AML-193 (cell line): ENCODE data around the gene GLB1L3.
"Not testable (repeated sequence)": the region's sequence is repeated elsewhere in the genome, so short reads cannot be mapped to it uniquely, and the experiment has no call there.

ENCODE experiments used
- DNase-seq, 2 experiments: peaks; one replicate each; lab custom pipeline; 2025; lab: John Stamatoyannopoulos, UW

Gene GLB1L3

DNA sequence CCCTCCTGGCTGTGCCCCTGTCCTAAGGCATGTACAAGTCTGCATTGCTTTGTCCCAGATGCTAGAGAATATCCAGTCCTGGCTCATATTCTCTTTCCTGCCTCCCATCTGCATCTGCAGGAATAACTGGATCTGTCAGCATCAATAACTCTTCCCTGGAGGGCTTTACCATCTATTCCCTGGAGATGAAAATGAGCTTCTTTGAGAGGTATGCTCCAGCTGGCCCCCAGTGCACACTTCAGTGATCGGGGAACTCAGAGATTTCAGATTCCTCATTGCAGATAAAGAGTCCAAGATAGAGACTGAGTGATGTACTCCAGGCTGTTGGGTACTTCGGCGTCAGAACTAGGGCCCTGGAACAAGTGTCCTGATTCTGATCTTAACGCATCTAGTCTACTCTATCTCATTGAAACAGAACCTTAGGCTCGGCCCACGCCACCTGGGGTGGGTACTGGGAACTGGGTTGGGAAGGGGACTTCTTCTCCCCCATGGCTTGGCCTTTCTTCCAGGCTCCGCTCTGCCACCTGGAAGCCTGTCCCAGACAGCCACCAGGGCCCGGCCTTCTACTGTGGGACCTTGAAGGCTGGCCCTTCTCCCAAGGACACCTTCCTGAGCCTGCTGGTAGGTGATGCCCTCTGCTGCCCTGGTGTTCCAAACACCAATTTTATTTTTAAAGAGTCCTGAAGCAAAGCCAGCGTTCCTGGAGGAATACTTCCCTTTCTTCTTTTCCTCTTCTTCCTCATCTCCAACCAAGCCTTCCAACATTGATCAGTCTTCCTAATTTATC is 37.8 kb downstream of the GLB1L3 start:
- no peak for DNase-seq

DNA sequence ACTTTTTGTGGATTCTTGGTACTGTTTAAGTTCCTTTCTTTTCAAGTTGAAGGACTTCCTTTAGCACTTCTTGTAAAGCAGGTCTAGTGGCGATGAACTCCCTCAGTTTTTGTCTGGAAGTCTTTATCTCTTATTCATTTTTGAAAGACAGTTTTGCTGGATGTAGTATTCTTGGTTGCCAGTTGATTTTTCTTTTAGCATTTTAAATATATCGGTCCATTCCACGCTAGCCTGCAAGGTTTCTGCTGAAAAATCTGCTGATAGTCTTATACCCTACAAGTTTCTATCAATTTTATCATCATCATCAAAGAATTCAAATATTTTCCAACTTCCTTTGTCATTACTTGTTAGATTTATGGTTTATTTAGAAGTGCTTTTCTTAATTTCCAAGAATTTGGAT is 40.9 kb downstream of the GLB1L3 start:
- DNase-seq: no peak

- not testable (repeated sequence) for DNase-seq
These were observed 45.2 kb downstream of the GLB1L3 start for GRCh38 chr11:134321373-134321772.

DNA sequence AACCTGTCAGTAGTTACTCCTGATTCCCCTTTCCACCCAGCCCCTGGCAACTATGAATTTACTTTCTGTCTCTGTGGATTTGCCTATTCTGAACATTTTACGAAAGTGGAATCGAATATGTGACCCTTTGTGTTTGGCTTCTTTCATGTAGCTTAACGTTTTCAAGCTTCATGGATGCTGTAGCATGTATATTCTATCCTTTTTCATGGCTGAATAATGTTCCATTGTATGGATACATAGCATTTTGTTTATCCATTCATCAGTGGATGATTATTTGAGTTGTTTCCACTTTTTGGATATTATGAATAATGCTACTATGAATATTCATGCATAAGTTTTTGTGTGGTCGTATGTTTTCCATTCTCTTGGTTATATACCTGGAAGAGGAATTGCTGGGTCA is 46.4 kb downstream of the GLB1L3 start:
- no peak for DNase-seq

DNA sequence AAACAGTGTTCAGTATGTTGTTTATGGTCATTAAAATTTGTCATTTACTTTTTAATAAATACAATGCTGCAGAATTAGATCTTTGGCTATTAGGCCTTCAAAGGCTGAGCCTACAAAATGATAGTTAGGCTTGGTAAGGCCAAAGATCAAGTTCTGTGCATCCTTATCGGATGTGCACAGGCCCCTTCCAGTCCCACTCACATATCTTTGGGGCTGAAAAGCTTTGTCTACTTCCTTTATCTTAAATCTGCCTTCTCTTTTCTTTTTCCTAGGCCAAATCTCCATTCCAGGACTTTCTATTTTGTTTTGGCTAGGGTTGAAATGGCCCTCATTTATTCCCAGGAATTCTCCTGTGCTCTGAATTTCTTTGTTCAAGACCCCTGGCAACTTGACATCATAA is 52.3 kb downstream of the GLB1L3 start:
- DNase-seq: no peak

- DNase-seq: no peak
These were observed 54.6 kb downstream of the GLB1L3 start for GRCh38 chr11:134330611-134331353.

DNA sequence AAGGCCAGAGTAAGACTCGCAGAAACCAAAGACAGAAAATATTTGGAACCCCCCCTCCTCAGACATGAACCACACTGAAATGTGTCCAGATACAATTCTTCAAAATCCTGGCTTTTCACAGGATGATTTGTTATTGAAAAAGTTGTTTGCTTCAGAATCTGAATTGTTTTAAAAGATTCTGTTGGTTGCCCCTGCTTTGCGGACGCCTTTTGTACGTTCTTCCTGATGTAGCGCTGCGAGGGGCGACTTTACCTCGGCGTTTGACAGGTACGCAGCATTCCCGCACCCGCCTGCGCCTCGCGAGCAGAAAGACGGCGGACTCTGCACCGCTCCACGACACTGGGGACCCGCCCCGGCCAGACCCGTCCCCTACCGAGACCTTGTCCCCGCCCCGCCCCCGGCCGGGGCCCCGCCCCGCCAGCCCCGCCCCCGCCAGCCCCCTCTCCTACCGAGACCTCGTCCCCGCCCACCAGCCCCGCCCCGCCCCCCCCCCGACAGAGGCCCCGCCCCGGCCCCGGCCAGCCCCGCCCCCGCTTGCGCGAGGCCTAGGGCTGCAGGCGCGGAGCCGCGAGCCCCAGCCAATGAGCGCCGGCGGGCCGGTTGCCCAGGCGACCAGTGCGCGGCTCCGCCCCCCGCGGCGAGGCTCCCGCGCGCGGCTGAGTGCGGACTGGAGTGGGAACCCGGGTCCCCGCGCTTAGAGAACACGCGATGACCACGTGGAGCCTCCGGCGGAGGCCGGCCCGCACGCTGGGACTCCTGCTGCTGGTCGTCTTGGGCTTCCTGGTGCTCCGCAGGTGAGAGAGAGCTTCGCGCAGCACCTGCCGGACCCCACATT is 55.4 kb downstream of the GLB1L3 start, which contains the start of gene GLB1L2:
GLB1L2 (plus strand) TSS at position 635 of the 835 bp plus-strand sequence; CDS start at position 709, 74 bp downstream.
- no peak for DNase-seq

DNA sequence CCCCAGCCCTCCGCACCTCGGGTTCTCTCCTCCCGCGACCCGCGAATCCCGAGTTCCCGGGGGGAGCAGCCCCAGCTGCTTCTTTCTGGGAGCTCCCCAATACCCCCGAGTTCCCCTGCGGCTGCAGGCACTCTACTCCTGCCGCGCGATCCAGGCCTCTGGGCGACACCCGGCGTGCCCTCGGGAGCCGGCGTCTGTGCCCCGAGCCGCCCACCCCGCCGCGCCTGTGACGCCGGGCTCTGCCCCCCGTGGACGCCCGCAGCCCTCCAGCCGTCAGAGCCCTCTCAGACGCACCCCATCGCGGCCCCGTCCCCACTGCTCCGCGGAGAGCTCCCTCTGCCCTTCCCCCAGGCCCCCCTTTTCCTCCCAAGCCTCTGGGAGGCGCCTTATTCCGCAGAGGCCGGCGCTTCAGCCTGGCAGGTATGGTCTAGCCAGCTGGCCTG is 56.0 kb downstream of the GLB1L3 start:
- DNase-seq: no peak

- DNase-seq: no peak
These were observed 56.6 kb downstream of the GLB1L3 start for GRCh38 chr11:134332782-134333181.

DNA sequence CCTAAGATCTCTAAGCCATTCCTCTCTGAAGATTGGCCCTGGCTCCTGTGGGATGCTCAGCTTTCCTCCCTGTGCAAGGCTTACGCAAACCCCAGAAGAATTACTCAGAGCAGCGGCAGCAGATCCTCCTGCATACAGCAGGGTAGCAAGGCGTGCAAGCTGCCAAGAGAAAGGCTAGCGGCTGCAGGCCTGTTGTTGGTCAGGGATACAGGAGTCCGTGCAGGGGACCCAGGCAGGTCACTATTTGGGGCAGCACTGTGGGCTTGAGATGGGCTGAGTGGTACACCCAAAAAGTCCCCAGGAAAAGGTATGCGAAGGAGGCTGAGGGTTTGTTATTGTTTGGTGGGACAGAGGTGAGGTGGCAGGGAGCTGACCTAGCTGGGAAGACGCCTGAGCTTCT is 57.1 kb downstream of the GLB1L3 start:
- no peak for DNase-seq

- no peak for DNase-seq
These were observed 57.8 kb downstream of the GLB1L3 start for GRCh38 chr11:134333946-134334345.

DNA sequence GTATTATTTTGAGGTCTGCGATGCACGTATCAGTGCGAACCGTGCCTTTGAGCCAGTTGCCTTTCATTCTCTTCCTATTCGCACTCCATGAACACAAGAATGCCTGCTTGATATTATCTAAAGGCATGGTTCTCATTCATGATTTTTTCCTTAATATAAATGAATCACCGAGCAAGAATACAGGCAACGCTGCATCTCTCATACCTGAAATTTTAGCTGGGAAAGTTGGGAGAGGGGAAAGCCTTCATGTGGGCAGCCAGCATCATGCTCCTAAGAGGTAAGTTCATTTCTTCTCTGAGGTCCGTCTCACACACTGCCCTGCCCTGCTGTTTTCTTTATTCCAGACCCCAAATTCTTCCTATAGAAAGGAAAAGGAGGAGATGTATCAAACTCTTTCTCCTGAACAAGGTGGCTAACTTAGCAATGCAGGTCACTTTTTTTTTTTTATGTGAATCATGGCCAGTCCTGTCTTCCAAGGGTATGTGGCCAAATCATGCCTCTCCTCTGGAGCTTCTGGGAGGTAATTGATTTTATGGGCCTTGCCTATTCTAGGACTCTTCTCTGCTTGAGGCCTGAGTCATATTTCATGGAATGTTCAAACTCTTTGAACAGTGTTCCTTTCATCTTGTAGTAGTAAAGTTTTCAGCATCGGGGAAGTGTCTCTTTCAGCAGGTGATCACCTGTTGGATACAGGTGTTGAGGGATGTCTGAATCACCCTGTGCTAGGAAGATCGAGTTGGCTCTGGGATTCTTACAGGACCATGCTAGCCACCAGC is 58.8 kb downstream of the GLB1L3 start:
- DNase-seq: no peak

DNA sequence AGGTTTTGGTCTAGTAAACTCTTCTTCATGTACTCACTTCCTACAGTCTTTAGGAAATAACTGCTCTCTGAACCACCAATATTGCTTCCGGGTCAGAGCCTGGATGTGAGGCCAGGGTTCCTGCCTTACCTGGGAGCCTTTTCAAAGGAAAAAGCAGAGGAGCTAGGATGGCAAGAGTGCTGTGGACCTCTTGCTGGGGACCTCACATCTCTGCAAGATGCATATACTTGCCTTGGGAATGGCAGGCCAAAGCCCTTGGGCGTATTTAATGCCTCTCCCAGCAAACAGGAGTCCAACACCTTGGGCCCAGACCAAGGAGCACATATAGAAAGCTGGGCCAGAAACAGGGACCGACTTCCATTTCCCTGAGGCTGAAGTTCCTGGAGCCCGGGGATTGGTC is 60.9 kb downstream of the GLB1L3 start:
- no peak for DNase-seq

- DNase-seq: no peak
These were observed 61.9 kb downstream of the GLB1L3 start for GRCh38 chr11:134338068-134338467.

- DNase-seq: no peak
These were observed 62.5 kb downstream of the GLB1L3 start for GRCh38 chr11:134338654-134339053.

- no peak for DNase-seq
These were observed 63.6 kb downstream of the GLB1L3 start for GRCh38 chr11:134339756-134340155.

- DNase-seq: no peak
These were observed 64.3 kb downstream of the GLB1L3 start for GRCh38 chr11:134340354-134340964.

DNA sequence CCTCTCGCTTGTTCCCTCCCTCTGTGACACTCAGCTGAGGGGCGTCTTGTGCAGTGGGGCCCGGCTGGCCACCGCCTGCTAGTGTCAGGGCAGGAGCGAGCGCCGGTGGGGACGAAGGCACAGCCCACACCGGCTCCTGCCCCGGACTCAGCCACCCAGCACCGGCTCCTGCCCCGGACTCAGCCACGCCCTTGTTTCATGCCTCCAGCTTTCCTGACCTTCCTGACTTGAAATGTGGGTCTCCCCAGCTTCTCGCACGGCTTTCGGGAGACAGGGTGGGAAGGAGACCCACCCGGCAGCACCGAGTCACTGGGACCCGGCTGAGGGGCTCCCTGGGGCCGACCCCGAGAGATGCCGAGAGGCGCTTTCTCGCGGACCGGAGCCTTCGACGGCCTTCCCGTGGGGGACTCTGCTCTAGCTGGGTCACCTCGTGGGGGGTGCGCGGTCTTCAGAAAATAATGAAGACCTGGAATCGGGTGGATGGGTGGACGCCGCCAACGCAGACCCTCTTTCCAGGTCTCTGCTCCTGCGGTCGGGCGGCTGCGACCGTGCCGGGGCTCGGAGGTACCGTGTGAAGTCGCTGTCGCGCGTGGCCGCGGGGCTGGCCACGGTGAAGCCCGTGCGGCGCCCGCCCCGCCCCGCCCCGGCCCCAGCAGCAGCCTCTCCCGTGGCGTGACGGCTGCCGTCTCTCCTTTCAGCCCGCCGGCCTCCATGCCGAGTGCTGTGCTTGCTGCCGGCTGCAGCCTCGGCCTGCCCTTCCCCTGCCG is 65.8 kb downstream of the GLB1L3 start:
- DNase-seq: no peak

GRCh38 chr11:134342572-134343340 is 66.6 kb downstream of the GLB1L3 start:
- no peak for DNase-seq

GRCh38 chr11:134343646-134344045 is 67.5 kb downstream of the GLB1L3 start:
- no peak for DNase-seq
